ENCODE results near the gene TRPV4.
A peak's percentile ranks its signal among the peaks of the same experiment; 100 is the strongest.

The TRPV4 gene

GRCh38 chr12:109739747-109740693, 93.2 kb downstream of the TRPV4 start:
- DNase-seq (ENCODE audit: low read depth): no peak

DNA sequence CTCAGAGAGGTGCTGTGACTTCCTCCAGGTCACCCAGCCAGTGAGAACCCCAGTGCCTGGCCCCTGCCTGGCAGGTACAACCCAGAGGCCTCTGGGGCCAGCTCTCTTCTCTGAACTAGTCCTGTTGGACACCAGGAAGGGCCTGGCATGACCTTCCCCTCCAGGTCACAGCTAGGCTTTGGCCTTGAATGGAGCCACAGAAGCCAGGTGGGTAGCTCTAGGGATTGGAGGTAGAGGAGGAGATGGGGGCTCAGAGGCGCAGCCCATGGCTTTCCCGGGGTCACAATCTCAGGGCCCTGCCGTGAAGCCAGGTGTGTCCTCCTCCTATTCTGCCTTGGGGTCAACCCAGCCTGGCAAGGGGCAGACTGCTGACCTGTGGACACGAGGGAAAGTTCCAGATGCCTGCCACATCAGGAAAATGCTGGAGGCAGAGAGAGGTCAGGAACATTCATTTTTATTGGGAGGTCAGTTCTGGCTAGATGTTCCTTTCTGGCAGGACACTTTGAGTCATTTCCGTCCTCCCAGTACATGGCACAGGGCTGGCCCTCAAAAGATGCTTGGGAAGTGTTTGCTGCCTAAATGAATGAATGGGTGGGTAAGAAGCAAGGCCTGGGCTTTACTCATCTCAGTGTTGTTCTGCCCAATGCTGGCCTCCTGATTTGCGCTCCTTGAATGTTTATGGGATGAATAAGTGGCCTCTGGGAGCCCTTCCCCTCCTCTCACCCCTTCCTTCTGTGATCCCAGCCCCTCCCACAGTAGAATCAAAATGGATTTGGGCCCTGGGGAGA, 94.1 kb downstream of the TRPV4 start:
- DNase-seq (ENCODE audit: low read depth): no peak

DNA sequence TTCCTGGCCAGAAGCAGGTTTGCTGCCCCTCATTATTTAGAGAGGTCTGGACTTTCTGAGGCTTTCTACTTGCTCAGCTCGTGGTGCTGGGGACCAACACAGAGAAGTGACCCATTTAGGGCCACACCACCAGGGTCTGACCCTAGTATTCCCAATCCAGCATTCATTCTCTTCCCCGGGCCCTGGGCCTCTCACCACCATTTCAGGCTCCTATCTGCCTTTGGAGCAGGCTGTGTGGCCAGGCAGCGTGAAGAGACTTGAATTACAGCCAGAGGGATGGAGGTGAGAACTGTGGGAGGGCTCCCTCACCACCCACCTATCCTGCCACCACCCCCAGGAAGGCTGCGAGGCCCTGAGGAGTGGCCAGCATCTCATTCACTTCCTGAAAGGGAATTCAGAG, 95.0 kb downstream of the TRPV4 start:
- no peak for DNase-seq (ENCODE audit: low read depth)

GRCh38 chr12:109737631-109738030, 95.6 kb downstream of the TRPV4 start:
- no peak for DNase-seq (ENCODE audit: low read depth)

DNA sequence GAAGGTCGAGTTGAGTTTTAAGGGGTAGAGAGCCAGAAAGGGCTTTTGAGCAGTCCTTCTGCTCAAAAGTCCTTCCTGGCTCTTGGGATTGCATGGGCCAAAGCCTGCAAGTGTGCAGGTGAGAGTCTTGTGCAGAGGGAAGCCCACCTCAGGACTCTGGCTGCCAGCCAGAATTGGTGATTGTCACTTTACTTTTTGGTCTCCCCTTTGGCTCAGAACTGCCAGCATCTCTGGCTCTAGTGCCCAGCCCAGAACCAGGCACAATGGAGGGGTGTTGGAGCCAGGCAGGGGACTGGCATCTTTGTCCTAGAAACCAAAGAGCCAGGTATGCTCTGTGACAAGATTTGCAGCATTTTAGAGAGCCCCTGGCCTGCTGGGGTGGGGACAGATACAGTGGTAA, 96.1 kb downstream of the TRPV4 start:
- DNase-seq (ENCODE audit: low read depth): no peak

DNA sequence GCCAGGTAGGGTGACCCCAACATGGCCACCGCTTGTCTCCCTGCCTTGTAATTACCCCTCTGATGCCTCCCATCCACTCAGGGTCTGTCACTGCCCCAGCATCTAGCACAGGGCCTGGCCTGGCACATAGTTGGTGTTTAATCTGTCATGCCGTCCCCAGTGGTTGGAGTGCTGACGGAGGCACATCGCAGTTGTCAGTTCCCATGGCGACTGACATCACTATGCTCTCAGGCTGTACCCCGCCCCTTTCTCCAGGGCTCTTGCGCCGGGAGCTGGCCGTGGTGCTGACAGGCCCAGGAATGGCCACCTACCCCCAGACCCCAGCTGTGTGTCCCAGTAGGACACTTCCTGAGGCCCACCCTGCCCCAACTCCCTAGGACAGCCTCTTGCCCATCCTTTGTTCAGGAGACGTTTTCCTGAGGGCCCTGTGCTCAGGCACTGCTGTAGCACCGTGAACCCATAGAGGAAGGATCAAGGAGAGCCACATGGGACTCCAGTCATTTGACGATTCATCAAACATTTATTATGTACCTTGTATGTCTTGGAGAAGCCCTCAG, 96.6 kb downstream of the TRPV4 start:
- DNase-seq (ENCODE audit: low read depth): peak; percentile 6

DNA sequence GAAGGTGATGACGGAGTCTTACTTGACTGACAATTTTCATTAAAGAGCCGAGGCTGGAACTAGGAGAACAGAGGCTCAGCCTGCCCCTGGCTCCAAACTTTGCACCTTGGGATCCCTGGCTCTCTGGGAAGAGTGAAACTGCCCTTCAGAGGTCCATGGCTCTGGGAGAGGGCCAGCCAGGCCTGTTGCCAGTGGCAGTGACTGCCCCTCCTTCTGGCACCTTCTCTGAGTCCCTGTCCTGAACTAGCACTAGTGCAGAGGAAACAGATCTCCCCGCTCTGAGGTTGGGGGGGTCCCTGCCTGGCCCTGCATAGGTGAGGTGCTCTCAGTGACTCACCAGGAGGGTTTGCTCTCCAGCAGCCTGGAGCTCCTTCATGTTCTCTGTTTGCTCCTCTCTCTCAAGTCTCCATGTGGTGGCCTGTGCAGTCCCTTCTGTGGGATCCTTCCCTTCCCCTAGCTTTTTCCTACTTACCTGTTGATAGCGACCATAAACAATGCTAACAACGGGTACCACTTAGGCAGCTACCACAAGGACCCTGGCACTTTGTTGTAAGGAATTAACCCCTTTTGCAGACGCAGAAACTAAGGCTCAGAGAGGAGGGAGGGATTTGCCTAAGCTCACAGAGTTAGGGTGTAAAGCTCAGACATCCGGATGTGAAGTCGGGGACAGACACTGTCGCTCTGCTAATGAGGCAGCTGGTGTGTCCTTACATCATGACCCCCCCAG, 97.2 kb downstream of the TRPV4 start:
- DNase-seq (ENCODE audit: low read depth): no peak

DNA sequence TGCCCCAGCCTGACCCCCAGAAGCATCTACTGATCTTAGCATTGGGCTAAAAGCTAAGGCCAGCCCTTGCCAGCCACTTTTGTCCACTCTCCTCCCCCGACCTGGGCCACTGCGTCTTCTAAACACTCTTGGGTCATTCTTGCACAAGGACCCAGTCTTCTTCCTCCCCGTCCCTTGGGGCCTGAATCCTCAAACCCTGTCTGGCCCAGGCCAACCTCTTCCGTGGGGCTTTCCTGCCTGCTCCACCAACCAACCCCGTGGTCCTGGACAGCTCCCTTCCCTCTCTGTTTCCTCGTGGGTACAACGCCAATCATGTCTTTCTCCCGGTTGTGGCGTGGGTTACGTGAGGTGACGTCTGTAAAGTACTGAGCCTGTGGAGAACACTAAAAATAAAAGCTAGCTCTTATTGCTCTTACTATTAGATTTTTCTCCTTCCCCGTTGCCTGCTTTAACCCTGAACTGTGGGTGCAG, 98.1 kb downstream of the TRPV4 start:
- DNase-seq (ENCODE audit: low read depth): no peak

DNA sequence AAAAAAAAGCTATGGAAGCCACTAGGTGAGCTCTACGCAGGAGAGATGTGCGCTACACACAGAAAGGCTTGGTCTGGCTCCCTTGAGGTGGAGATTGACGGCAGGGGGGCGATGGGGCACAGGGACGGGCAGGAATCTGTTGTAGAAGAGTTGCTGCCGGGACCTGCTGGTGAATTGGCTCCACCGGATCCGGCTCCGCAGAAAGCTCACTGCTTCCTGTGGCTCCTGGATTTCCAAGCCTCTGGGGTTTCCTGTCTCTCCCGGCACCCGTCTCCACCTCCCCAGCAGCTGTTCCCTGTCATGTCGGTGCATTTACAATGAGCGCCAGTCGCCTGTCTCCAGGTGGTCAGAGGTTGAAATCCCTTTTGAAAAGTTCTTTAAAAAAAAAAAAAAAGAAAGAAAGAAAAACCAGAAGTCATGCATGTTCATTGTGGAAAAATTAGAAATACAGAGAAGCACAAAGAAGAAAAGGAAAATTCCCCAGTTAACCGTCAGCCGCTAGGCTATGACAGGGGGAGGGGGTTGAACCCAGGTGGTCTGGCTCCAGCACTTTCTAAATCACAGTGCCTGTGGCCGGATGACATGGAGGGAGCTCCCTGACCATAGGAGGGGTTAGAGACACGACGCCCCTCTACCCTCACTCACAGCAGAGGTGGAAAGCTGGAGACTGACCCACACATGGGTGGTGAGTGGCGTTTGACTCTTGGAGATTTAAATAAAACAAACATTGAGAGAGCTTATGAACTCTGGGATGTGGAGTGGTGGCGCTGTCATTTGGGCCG, 98.8 kb downstream of the TRPV4 start:
- no peak for DNase-seq (ENCODE audit: low read depth)
